Measurements from ENCODE around the gene HERC3. TPM values are rescaled to one million over a fixed set of nuclear protein-coding genes. Genes with fewer than 3 reads are reported as not detected.

Gene HERC3
- total RNA-seq, 1 experiment from 2014 or later, result 17.3 TPM

- peaks cover 44% of the 10 kb centered on the region for H3K4me1 Mint-ChIP-seq (ENCODE audit: low read depth, unreplicated experiment)
- H3K27ac Mint-ChIP-seq (ENCODE audit: unreplicated experiment), result peak overlapping the region; percentile 36
- H3K9me3 Mint-ChIP-seq (ENCODE audit: low read depth, unreplicated experiment), result no peaks in the 10 kb centered on the region
- no TSS peak for BruUV-seq (replicated peaks)
- H3K36me3 Mint-ChIP-seq (ENCODE audit: insufficient read depth, unreplicated experiment), result no peaks in the 10 kb centered on the region
- no peaks in the 10 kb centered on the region for H3K27me3 Mint-ChIP-seq (ENCODE audit: unreplicated experiment)
- no peak for DNase-seq
- TF ChIP-seq, protein P1, sequence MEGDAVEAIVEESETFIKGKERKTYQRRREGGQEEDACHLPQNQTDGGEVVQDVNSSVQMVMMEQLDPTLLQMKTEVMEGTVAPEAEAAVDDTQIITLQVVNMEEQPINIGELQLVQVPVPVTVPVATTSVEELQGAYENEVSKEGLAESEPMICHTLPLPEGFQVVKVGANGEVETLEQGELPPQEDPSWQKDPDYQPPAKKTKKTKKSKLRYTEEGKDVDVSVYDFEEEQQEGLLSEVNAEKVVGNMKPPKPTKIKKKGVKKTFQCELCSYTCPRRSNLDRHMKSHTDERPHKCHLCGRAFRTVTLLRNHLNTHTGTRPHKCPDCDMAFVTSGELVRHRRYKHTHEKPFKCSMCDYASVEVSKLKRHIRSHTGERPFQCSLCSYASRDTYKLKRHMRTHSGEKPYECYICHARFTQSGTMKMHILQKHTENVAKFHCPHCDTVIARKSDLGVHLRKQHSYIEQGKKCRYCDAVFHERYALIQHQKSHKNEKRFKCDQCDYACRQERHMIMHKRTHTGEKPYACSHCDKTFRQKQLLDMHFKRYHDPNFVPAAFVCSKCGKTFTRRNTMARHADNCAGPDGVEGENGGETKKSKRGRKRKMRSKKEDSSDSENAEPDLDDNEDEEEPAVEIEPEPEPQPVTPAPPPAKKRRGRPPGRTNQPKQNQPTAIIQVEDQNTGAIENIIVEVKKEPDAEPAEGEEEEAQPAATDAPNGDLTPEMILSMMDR (IDR thresholded peaks at IDR 0.05; ENCODE audit: unreplicated experiment), result no peak
- no peak overlapping the region for H3K4me3 Mint-ChIP-seq (ENCODE audit: low read depth, unreplicated experiment)
- CTCF ChIA-PET, result interaction anchor here (1.0 to 3.7 kb wide), 2 partner anchors 12 to 121 kb away, joined by 3 to 50 read pairs; no protein-coding TSS in a partner anchor
- intact Hi-C loops (cut with micrococcal nuclease; ENCODE audit: unreplicated experiment), result loop anchor here (5.0 kb wide), 1 partner anchor 142 kb away; no protein-coding TSS in a partner anchor
These were observed 68.4 kb downstream of the HERC3 start for GRCh38 chr4:88660446-88661294.

- no peak for DNase-seq
- H3K4me3 Mint-ChIP-seq (ENCODE audit: low read depth, unreplicated experiment), result no peak overlapping the region
- peaks cover 44% of the 10 kb centered on the region for H3K4me1 Mint-ChIP-seq (ENCODE audit: low read depth, unreplicated experiment)
- no TSS peak for BruUV-seq (replicated peaks)
- H3K36me3 Mint-ChIP-seq (ENCODE audit: insufficient read depth, unreplicated experiment), result no peaks in the 10 kb centered on the region
- TF ChIP-seq, protein P1 (IDR thresholded peaks at IDR 0.05; ENCODE audit: unreplicated experiment), result no peak
- H3K27me3 Mint-ChIP-seq (ENCODE audit: unreplicated experiment), result no peaks in the 10 kb centered on the region
- intact Hi-C loops (cut with micrococcal nuclease; ENCODE audit: unreplicated experiment), result loop anchor here (5.0 kb wide), 1 partner anchor 141 kb away; no protein-coding TSS in a partner anchor
- peak overlapping the region; percentile 38 for H3K27ac Mint-ChIP-seq (ENCODE audit: unreplicated experiment)
- no peaks in the 10 kb centered on the region for H3K9me3 Mint-ChIP-seq (ENCODE audit: low read depth, unreplicated experiment)
- CTCF ChIA-PET, result interaction anchor here (3.7 kb wide), 1 partner anchor 122 kb away, joined by 50 read pairs; no protein-coding TSS in a partner anchor
These were observed 69.5 kb downstream of the HERC3 start for GRCh38 chr4:88661739-88662138.

GRCh38 chr4:88672987-88673386 is 80.7 kb downstream of the HERC3 start:
- no peaks in the 10 kb centered on the region for H3K4me1 Mint-ChIP-seq (ENCODE audit: low read depth, unreplicated experiment)
- CTCF ChIA-PET, result interaction anchor here (0.5 to 1.3 kb wide), 6 partner anchors 12 to 1792 kb away, joined by 3 to 7 read pairs (median 4); no protein-coding TSS in a partner anchor
- H3K27ac Mint-ChIP-seq (ENCODE audit: unreplicated experiment), result no peak overlapping the region
- no TSS peak for BruUV-seq (replicated peaks)
- no peaks in the 10 kb centered on the region for H3K36me3 Mint-ChIP-seq (ENCODE audit: insufficient read depth, unreplicated experiment)
- TF ChIP-seq, protein P1 (IDR thresholded peaks at IDR 0.05; ENCODE audit: unreplicated experiment), result peak; percentile 26
- peak; percentile 32 for DNase-seq
- intact Hi-C loops (cut with micrococcal nuclease; ENCODE audit: unreplicated experiment), result no loop called here
- no peak overlapping the region for H3K4me3 Mint-ChIP-seq (ENCODE audit: low read depth, unreplicated experiment)
- no peaks in the 10 kb centered on the region for H3K27me3 Mint-ChIP-seq (ENCODE audit: unreplicated experiment)
- no peaks in the 10 kb centered on the region for H3K9me3 Mint-ChIP-seq (ENCODE audit: low read depth, unreplicated experiment)

GRCh38 chr4:88673886-88674285 is 81.6 kb downstream of the HERC3 start:
- Mint-ChIP-seq H3K4me3 (ENCODE audit: low read depth, unreplicated experiment) (no peak overlapping the region), H3K27me3 (ENCODE audit: unreplicated experiment) (no peaks in the 10 kb centered on the region), H3K36me3 (ENCODE audit: insufficient read depth, unreplicated experiment) (no peaks in the 10 kb centered on the region), H3K4me1 (ENCODE audit: low read depth, unreplicated experiment) (no peaks in the 10 kb centered on the region), H3K27ac (ENCODE audit: unreplicated experiment) (no peak overlapping the region), H3K9me3 (ENCODE audit: low read depth, unreplicated experiment) (no peaks in the 10 kb centered on the region)
- intact Hi-C loops (cut with micrococcal nuclease; ENCODE audit: unreplicated experiment), result no loop called here
- BruUV-seq (replicated peaks), result no TSS peak
- no peak for DNase-seq
- TF ChIP-seq, protein P1 (IDR thresholded peaks at IDR 0.05; ENCODE audit: unreplicated experiment), result no peak
- CTCF ChIA-PET, result no interaction called here

All from Calu3 (cell line).